HG03469 (cell line): ENCODE measurements around the gene LTN1.
"Not testable (repeated sequence)": the region's sequence is repeated elsewhere in the genome, so short reads cannot be mapped to it uniquely, and the experiment has no call there.

ENCODE experiments used
- ATAC-seq: cut with Tn5 transposase; IDR thresholded peaks from one replicate; pipeline ENCODE4 v1.9.1; 2021; ENCODE audit warnings: mild to moderate bottlenecking, moderate library complexity, moderate number of reproducible peaks; ENCODE audit not compliant: unreplicated experiment

LTN1 gene

GRCh38 chr21:28936036-28936435, 56.6 kb downstream of the LTN1 start:
- no peak for ATAC-seq

DNA sequence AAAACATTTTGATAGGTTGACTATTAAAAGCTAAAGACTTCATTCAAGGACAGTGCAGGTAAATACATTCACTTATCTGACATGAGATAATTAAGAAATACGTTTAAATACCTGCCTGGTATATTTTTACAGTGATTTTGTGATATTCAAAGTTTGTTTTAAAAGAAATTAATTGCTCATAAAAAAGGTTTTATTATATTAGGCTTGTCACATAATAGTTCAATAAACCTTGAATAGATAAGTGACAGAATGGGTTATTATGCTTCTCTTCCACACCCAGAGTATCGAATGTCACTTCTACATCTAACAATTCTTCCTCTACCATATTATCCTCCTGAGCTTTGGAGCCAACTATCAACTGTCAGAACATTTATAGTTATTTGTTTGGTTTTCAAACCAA, 60.0 kb downstream of the LTN1 start:
- no peak for ATAC-seq

DNA sequence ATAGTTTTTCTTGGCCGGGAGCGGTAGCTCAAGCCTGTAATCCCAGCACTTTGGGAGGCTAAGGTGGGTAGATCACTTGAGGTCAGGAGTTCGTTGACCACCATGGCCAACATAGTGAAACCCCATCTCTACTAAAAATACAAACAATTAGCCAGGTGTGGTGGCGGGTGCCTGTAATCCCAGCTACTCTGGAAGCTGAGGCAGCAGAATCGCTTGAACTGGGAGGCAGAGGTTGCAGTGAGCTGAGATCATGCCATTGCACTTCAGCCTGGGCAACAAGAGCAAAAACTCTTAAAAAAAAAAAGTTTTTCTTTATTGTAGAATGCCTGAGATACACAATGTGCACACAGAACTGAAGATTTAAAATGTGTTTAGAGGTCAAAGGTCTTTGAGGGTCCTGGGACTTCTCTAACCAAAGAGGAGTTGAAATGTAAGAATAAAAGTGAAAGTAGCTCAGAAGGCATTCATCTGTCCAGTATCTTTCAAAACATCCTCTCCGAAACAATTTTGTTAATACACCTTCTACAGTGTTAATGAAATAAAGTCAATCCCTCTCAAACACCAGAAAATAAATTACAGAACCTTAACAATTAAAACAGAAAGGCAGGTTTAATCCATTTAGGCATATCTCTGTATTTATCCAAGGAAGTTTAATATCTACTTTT, 60.8 kb downstream of the LTN1 start:
- ATAC-seq = not testable (repeated sequence)

DNA sequence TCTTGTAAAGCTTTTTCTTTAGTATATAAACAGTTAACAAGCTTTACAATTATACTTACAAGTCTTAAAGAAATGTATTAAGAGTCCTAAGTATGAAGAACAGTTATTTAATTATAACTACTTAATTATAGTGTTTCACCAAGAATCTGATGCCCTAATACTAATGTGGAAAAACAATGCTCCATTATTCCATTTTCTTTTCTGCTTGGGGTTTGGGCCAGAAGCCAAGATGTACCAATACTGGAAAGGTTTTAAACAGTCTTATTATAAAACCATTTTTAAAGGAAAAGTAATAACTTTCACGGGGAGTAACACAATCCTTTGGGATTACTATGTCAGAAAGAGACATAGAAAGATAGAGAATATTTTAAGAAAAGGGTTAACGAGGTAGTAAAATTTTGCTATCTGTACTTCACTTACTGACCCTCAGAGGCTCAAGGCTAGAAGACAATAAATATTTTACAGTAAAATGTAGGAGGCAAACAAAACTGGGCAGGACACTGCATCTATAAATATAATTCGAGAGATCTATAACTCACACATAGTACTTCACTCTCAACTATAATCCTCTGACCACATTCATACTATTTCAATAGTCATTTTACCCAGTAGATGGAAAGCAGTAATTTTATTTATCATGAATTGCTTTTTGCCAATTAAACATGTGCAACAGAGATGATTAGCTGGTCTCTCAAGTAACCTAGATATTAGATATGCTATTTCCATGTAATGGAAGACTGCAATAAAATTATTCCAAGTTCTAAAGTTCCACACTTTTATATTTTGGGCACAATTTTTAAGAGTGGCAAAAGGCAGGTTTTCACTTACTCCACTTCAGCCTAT, 63.9 kb downstream of the LTN1 start:
- no peak for ATAC-seq

- no peak for ATAC-seq
These were observed 65.5 kb downstream of the LTN1 start for GRCh38 chr21:28927130-28927529.

GRCh38 chr21:28923439-28923975, 69.2 kb downstream of the LTN1 start:
- no peak for ATAC-seq

DNA sequence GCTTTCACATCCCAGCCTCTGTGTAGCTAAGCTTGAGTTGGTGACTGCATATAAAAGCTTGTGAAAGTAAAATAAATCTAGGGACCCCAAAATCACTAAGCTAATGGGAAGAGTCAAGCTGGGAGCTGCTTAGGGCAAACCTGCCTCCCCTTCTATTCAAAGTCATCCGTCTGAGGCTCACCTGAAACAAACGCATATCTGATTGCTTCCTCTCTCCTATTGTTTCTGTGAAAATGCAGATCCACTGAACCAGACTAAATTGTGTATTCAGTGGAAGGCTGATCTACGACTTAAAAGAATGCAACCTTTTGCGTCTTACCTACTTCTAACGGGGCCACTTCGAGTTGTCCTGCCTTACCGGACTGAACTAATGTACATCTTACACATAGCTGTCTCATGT, 70.3 kb downstream of the LTN1 start:
- ATAC-seq = no peak

GRCh38 chr21:28916150-28916893, 76.4 kb downstream of the LTN1 start:
- no peak for ATAC-seq

DNA sequence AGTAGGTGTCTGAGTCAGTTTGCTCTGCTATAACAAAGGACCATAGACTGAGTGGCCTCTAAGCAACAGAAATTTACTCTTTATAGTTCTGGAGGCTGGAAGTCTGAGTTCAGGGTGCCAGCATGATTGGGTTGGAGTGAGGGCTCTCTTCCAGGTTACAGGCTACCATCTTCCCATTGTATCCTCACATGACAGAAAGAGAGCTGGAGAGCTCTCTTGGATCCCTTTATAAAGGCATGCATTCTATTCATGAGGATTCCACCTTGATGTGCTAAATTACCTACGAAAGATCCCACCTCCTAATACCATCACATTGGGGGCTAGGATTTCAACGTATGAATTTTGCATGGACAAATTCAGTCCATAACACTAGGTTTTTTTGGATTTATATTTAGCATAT, 79.6 kb downstream of the LTN1 start:
- ATAC-seq = no peak

DNA sequence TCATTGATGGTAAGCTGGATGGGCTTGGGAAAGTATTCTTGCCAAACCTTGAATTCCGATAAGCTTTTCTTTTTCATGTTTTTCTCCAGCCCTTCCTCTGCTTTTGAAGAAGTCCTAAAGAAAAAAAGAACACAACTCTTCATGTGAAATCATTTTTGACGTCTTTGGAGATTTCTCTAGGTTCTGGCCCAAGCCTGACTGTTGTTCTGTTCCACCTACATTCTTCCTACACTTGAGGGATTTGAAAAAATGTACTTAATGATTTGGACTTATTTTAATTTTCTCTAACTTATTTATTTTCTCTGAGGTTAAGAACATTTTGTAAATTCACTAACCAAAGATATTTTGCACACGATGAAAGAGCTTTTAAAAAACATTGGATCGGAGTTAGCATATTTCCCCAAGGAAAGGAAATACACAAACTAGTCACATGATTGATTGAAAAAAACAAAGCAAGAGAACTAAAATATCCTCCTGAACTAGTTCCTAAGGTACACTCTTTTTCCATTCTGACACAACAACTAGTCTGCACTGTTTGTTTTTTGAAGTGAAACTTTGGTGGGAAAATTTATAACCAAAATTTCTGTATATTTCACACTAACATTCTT, 82.3 kb downstream of the LTN1 start:
- ATAC-seq = no peak

- no peak for ATAC-seq
These were observed 84.3 kb downstream of the LTN1 start for GRCh38 chr21:28908351-28908750.

GRCh38 chr21:28906841-28907240, 85.8 kb downstream of the LTN1 start:
- no peak for ATAC-seq

DNA sequence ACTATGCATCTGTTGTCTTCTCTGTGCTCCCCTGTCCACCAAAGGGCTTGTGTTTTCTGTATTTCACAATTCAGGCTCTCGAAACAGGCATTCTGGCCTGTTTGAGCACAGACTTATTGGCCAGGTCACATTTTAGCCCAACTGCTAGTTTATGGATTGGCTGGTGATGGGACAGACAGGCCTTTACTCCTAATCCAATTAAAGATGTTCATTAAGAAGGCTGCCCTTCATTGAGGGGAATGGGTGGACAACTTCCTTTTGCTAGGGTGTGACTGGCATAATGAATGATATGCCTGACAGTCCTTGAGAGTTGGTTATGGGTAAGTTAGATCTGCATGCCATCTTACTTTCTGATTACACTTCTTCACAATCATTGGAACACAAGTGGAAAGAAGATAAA, 86.4 kb downstream of the LTN1 start:
- no peak for ATAC-seq

DNA sequence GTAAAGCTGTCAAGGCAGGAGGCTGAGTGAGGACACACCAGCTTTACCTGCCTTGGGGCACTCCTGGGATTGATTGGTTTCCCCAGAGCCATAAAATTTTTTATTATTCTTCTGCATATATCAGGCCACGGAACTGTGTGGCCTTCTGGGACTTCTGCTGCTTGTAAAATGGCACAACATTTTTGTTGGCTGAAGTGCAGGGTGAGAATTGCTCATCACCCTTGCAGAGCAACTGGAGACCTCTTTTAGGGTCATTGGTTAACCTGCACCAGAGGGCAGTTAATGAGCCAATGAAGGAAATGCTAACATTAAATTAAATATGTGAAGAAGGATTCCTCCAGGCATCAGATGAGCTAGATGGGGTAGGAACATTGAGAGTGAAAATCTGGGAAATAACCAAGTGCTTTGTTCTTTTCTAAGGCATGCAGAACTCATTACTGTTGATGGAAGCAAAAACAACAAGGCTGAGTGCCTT, 87.7 kb downstream of the LTN1 start:
- no peak for ATAC-seq

GRCh38 chr21:28903448-28903847, 89.2 kb downstream of the LTN1 start:
- no peak for ATAC-seq

DNA sequence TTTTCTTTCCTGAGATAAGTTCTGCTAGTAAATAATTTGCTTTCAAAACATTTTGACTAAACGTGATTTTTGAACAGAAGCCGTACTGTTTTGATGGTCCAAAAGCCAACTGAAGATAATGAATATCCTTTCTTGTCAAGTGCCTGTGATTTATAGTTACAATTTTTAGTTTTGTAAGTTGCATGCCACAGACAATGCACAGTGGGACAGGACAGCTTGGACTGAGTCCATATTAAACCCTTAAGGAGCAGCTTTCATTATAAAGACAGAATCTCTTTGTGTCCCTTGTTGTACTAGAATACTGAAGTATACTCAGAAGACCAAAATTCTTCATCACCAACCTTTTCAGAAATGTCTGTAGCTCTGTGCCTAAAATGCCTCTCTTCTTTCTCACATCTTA, 92.2 kb downstream of the LTN1 start:
- no peak for ATAC-seq

DNA sequence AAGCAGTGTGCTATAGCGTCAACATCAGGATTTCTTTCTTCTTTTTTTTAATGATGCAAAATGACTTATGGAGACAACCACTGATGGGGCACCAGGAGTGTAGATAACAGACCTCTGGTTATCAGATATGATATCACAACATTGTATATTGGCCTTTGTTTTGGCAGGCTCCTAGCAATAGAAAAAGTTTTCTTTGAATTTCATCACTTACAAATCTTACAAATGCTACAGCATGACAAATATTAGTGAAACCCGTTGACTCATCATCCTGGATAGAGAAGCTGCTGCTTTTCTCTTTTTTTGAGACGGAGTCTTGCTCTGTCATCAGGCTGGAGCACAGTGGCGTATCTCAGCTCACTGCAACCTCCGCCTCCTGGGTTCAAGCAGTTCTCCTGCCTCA, 92.9 kb downstream of the LTN1 start:
- no peak for ATAC-seq

GRCh38 chr21:28899220-28899619, 93.5 kb downstream of the LTN1 start:
- no peak for ATAC-seq

- no peak for ATAC-seq
These were observed 99.0 kb downstream of the LTN1 start for GRCh38 chr21:28893687-28894086.

DNA sequence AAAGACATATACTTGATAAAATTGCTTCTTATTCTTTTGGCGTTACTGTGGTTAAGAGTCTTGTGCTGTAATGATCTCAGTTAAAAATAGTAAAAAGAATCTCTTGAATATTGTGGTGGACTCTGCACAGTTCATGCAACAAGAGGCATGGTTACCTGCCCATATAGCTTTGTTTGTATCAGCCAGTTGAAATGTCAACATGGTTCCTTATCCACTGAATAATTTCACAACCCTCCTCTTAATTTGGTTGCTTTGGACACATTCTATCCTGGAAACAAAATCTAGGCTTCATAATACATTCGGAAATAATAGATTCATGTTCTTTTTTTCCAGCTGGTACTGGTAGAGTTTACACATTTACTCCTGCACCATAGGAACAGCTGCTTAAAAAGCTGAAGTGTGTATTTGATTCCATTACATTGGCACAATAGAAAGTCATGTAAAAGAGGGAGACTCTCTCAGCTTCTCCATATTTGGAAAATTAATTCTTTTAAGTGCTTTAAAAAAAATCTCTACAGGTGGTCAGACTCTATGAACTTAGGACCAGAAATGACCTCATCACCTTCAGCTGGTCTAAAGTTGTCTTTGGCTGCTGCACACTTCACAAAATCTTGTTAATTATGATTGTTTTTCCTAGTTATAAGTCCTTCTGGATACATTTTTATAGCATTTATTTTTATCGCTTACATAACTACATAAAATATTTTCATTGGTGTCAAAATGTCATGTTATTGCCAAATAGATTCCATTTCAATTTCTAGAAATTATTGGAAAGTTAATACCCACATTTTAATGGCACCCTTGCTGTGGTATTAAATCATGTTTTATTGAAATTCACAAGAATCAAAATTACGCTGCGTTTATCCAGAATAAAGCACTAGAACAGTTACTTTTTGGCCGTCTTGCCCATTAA, 100.2 kb downstream of the LTN1 start:
- ATAC-seq = no peak
